Loucy (cell line): Measurements from ENCODE around the gene ASTN2.
"Not testable (repeated sequence)": the region's sequence is repeated elsewhere in the genome, so short reads cannot be mapped to it uniquely, and the experiment has no call there.

Experiments used
- H2AFZ ChIP-seq: fragments of 200-600 bp; sonication (generic); 2 replicates; pipeline ENCODE4 v1.6.0; 2016; ENCODE audit warnings: antibody characterized with exemption, mild to moderate bottlenecking, low read length, moderate library complexity
- H3F3A ChIP-seq: fragments of 200-600 bp; 2 replicates; pipeline ENCODE4 v1.6.0; 2016; ENCODE audit warnings: antibody characterized with exemption, low read depth, mild to moderate bottlenecking
- H3K27me3 ChIP-seq: fragments of 200-600 bp; sonication (generic); 2 replicates; pipeline ENCODE4 v1.6.1; 2014; ENCODE audit warnings: low read length, mild to moderate bottlenecking; ENCODE audit not compliant: insufficient read depth, poor library complexity, severe bottlenecking
- H3K36me3 ChIP-seq: fragments of 200-600 bp; sonication (generic); 2 replicates; pipeline ENCODE4 v1.6.1; 2016; ENCODE audit warnings: low read length; ENCODE audit not compliant: insufficient read depth
- H3K4me1 ChIP-seq: fragments of 200-600 bp; sonication (generic); 2 replicates; pipeline ENCODE4 v1.5.1; 2014; ENCODE audit warnings: low read length, mild to moderate bottlenecking; ENCODE audit not compliant: insufficient read depth, poor library complexity, severe bottlenecking
- H3K4me2 ChIP-seq: fragments of 200-600 bp; sonication (generic); 2 replicates; pipeline ENCODE4 v1.6.0; 2014; ENCODE audit warnings: antibody characterized with exemption, low read length, low read depth, mild to moderate bottlenecking; ENCODE audit not compliant: poor library complexity, severe bottlenecking
- H3K4me3 ChIP-seq: fragments of 200-600 bp; sonication (generic); 2 replicates; pipeline ENCODE4 v1.5.1; 2014; ENCODE audit warnings: low read length, mild to moderate bottlenecking, mixed read lengths; ENCODE audit not compliant: poor library complexity, severe bottlenecking
- H3K79me2 ChIP-seq: fragments of 200-600 bp; sonication (generic); 2 replicates; pipeline ENCODE4 v1.6.1; 2014; ENCODE audit warnings: low read length; ENCODE audit not compliant: insufficient read depth
- H3K9ac ChIP-seq: fragments of 200-600 bp; sonication (generic); 2 replicates; pipeline ENCODE4 v1.6.0; 2014; ENCODE audit warnings: mild to moderate bottlenecking, low read depth, low read length, moderate library complexity; ENCODE audit not compliant: poor library complexity, severe bottlenecking
- H3K9me2 ChIP-seq: fragments of 200-600 bp; sonication (generic); replicated peaks from 2 replicates; pipeline ENCODE4 v1.6.1; 2016; ENCODE audit warnings: low read depth, low read length, mixed read lengths
- H3K9me3 ChIP-seq: fragments of 200-600 bp; sonication (generic); 2 replicates; pipeline ENCODE4 v1.6.1; 2014; ENCODE audit warnings: mild to moderate bottlenecking, antibody characterized with exemption, low read length, low read depth; ENCODE audit not compliant: insufficient read depth
- H4K20me1 ChIP-seq: fragments of 200-600 bp; sonication (generic); 2 replicates; pipeline ENCODE4 v1.6.0; 2014; ENCODE audit warnings: antibody characterized with exemption, low read length, mild to moderate bottlenecking; ENCODE audit not compliant: insufficient read depth, poor library complexity, severe bottlenecking
- EZH2phosphoT487 ChIP-seq: fragments of 200-600 bp; IDR thresholded peaks from 2 replicates; pipeline ENCODE4 v1.6.1; 2018; ENCODE audit warnings: antibody characterized with exemption, mild to moderate bottlenecking, moderate library complexity, borderline replicate concordance
- TF ChIP-seq, protein P1 (sequence below): fragments of 200-600 bp; sonication (generic); conservative IDR thresholded peaks from 2 replicates; pipeline ENCODE4 v1.5.1; 2014; ENCODE audit warnings: mild to moderate bottlenecking, antibody characterized with exemption, low read length

The ASTN2 gene

DNA sequence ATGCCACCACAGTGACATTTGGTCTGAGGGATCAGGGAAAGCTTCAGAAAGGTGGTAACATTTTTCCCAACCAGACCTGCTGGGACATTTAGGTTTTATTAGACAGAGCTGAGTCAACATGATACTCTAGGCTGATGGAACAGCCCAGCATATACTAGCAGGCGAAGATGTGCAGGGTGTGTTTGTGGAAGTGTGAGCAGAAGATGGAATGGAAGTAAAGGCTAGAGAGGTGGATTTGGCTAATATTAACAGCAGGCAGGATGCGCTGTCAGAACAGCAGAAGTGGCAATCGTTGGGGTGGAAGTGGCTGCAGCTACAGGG, 340.6 kb downstream of the ASTN2 start:
- no peak overlapping the region for H3K4me2 ChIP-seq
- no peaks in the 10 kb centered on the region for H3K27me3 ChIP-seq
- no peak overlapping the region for H3K9ac ChIP-seq
- H3K36me3 ChIP-seq = no peaks in the 10 kb centered on the region
- H4K20me1 ChIP-seq = no peaks in the 10 kb centered on the region
- TF ChIP-seq EZH2phosphoT487 = no peak
- TF ChIP-seq, protein P1, sequence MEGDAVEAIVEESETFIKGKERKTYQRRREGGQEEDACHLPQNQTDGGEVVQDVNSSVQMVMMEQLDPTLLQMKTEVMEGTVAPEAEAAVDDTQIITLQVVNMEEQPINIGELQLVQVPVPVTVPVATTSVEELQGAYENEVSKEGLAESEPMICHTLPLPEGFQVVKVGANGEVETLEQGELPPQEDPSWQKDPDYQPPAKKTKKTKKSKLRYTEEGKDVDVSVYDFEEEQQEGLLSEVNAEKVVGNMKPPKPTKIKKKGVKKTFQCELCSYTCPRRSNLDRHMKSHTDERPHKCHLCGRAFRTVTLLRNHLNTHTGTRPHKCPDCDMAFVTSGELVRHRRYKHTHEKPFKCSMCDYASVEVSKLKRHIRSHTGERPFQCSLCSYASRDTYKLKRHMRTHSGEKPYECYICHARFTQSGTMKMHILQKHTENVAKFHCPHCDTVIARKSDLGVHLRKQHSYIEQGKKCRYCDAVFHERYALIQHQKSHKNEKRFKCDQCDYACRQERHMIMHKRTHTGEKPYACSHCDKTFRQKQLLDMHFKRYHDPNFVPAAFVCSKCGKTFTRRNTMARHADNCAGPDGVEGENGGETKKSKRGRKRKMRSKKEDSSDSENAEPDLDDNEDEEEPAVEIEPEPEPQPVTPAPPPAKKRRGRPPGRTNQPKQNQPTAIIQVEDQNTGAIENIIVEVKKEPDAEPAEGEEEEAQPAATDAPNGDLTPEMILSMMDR = no peak
- no peaks in the 10 kb centered on the region for H3K79me2 ChIP-seq
- no peak overlapping the region for H2AFZ ChIP-seq
- 0 out of 2 replicates have a peak, but pooled peaks cover 6% of the 10 kb centered on the region for H3K9me3 ChIP-seq
- no peaks in the 10 kb centered on the region for H3F3A ChIP-seq
- no peak overlapping the region for H3K4me3 ChIP-seq
- no peaks in the 10 kb centered on the region for H3K4me1 ChIP-seq
- no peaks in the 10 kb centered on the region for H3K9me2 ChIP-seq

DNA sequence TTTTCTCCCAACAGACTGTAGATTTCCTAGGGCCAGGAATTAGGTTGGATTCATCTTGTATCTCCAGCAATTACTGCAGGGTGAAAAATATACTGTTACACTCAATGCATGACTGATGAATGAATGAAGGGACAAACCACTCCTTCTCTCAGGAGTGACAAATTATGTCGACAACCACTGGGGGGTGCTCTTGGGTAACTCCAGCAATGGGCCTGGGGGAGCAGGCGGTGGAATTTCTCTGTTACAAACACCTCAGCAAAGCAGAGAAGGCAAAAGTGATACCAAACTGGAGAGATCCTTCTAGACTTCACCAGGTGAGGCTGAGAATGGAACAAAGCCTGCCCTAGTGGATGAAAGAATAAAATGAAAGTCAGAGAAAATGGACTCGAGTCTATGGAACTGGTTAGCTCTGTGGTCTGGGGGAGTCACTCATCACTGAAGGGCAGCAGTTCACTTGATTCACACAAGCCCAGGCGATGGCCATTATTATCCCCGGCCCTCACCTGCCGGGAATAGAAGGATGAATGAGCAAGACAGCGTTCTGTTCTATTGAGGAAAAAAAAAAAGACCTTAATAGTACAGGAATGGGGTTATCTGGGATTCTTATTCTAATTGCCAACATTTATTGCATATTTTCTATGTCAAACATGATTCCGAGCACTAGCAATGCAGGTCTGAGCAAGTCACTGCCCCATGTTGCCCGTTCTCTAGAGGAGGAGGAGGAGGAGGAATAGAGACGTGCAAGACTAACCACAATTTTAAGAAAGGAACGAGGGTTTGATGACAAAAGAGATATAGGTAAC, 341.1 kb downstream of the ASTN2 start:
- no peaks in the 10 kb centered on the region for H3K36me3 ChIP-seq
- 0 out of 2 replicates have a peak, but pooled peaks cover 6% of the 10 kb centered on the region for H3K9me3 ChIP-seq
- H3K9me2 ChIP-seq = no peaks in the 10 kb centered on the region
- TF ChIP-seq, protein P1 = peak; percentile 56
- TF ChIP-seq EZH2phosphoT487 = no peak
- H3K4me3 ChIP-seq = no peak overlapping the region
- H2AFZ ChIP-seq = no peak overlapping the region
- H4K20me1 ChIP-seq = no peaks in the 10 kb centered on the region
- H3K4me2 ChIP-seq = no peak overlapping the region
- no peak overlapping the region for H3K9ac ChIP-seq
- H3K27me3 ChIP-seq = no peaks in the 10 kb centered on the region
- H3K79me2 ChIP-seq = no peaks in the 10 kb centered on the region
- H3K4me1 ChIP-seq = no peaks in the 10 kb centered on the region
- no peaks in the 10 kb centered on the region for H3F3A ChIP-seq

DNA sequence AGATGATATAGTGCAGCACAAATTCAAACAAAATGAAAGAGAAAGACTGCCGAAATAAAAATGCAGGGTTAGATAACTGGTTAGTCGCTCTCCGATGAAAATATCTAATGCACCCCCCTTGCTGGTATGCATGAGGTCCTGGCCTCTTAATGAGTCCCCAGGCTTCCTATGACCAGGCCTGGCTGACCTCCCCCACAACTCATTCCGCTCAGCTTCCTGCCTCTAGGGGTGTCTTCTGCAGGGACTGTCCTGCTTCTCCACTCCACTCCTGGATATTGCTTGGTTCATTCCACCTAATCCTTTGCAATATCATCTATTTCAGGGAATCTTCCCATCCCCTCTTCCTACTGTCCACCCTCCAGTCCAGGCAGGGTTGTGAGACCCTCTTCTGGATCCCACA, 341.8 kb downstream of the ASTN2 start:
- Histone ChIP-seq H3K9me2 (no peaks in the 10 kb centered on the region), H3K4me3 (no peak overlapping the region), H3F3A (no peaks in the 10 kb centered on the region), H3K4me1 (no peaks in the 10 kb centered on the region), H4K20me1 (no peaks in the 10 kb centered on the region), H3K27me3 (no peaks in the 10 kb centered on the region), H3K79me2 (no peaks in the 10 kb centered on the region), H3K4me2 (no peak overlapping the region), H3K9me3 (0 out of 2 replicates have a peak, but pooled peaks cover 6% of the 10 kb centered on the region), H3K36me3 (no peaks in the 10 kb centered on the region), H3K9ac (no peak overlapping the region), H2AFZ (no peak overlapping the region)
- no peak for TF ChIP-seq EZH2phosphoT487

DNA sequence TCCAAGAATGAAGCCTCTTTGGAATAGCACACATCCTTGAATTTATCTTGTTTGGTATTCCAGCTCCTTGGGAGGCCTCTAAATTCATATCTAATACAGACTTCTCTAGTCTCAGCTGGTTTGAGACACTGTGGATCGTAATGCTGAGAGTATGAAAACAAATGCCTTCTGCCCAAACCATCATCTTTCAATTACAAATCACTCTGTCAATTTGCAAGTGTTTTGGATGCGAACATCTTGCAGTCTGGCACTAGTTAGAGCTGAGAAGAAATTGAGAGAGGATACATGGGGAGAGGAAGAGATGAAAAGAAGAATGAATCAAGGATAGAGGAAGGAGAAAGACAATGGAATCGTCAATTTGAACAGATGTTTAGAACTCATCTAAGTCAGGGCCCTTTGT, 342.6 kb downstream of the ASTN2 start:
- Histone ChIP-seq H3K9me2 (no peaks in the 10 kb centered on the region), H4K20me1 (no peaks in the 10 kb centered on the region), H3K27me3 (no peaks in the 10 kb centered on the region), H3K9me3 (0 out of 2 replicates have a peak, but pooled peaks cover 6% of the 10 kb centered on the region), H3K4me3 (no peak overlapping the region), H3K36me3 (no peaks in the 10 kb centered on the region), H3F3A (no peaks in the 10 kb centered on the region), H3K4me2 (no peak overlapping the region), H3K9ac (no peak overlapping the region), H3K4me1 (no peaks in the 10 kb centered on the region), H2AFZ (no peak overlapping the region), H3K79me2 (no peaks in the 10 kb centered on the region)
- no peak for TF ChIP-seq EZH2phosphoT487
- TF ChIP-seq, protein P1 = no peak

DNA sequence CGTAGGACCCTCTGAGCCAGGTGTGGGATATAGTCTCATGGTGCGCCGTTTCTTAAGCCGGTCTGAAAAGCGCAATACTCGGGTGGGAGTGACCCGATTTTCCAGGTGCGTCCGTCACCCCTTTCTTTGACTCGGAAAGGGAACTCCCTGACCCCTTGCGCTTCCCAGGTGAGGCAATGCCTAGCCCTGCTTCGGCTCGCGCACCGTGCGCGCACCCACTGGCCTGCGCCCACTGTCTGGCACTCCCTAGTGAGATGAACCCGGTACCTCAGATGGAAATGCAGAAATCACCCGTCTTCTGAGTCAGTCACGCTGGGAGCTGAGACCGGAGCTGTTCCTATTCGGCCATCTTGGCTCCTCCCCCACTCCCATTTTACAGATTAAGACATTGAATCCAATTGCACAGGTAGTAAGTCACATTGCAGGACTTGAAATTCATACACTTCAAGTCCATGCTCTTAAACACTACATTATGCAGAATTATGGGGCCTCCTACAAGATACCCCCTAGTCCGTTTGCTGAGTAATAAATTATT, 343.1 kb downstream of the ASTN2 start:
- H4K20me1 ChIP-seq, H2AFZ ChIP-seq: not testable (repeated sequence)

More for the DNA sequence above, 343.1 kb downstream of the ASTN2 start:
- H3F3A ChIP-seq, H3K4me3 ChIP-seq, H3K27me3 ChIP-seq, H3K9me2 ChIP-seq, H3K9me3 ChIP-seq, H3K9ac ChIP-seq, H3K79me2 ChIP-seq, H3K4me1 ChIP-seq, H3K36me3 ChIP-seq, H3K4me2 ChIP-seq: not testable (repeated sequence)
